H9 (cell line): ENCODE results near the gene RPUSD3. TPM values are rescaled to one million over a fixed set of nuclear protein-coding genes. Genes with fewer than 3 reads are reported as not detected.
"Not testable (repeated sequence)": the region's sequence is repeated elsewhere in the genome, so short reads cannot be mapped to it uniquely, and the experiment has no call there.

Experiments used
- DNase-seq: peaks from one replicate; pipeline ENCODE4 v3.0.0-alpha.2; 2017
- H2AFZ ChIP-seq: one replicate; pipeline ENCODE4 v1.6.1; 2013; ENCODE audit warnings: mild to moderate bottlenecking, low read length, control low read depth, moderate library complexity
- H2AK5ac ChIP-seq: 2 replicates; pipeline ENCODE4 v1.6.1; 2013; ENCODE audit warnings: low read length, control low read depth, mixed read lengths; ENCODE audit not compliant: insufficient read length
- H2BK120ac ChIP-seq: one replicate; pipeline ENCODE4 v1.6.1; 2013; ENCODE audit warnings: low read depth, mild to moderate bottlenecking, low read length, control low read depth, inconsistent platforms; ENCODE audit not compliant: poor library complexity, severe bottlenecking
- H2BK12ac ChIP-seq: 2 replicates; pipeline ENCODE4 v1.6.1; 2013; ENCODE audit warnings: low read length, control low read depth, mixed read lengths, low read depth; ENCODE audit not compliant: insufficient read length
- H2BK15ac ChIP-seq: 2 replicates; pipeline ENCODE4 v1.6.1; 2013; ENCODE audit warnings: low read depth, low read length, control low read depth
- H2BK20ac ChIP-seq: one replicate; pipeline ENCODE4 v1.6.1; 2013; ENCODE audit warnings: low read depth, mild to moderate bottlenecking, low read length, control low read depth, inconsistent platforms; ENCODE audit not compliant: poor library complexity, severe bottlenecking
- H2BK5ac ChIP-seq: 2 replicates; pipeline ENCODE4 v1.6.1; 2013; ENCODE audit warnings: low read length, control low read depth, mixed read lengths; ENCODE audit not compliant: insufficient read length
- H3K14ac ChIP-seq: 2 replicates; pipeline ENCODE4 v1.6.1; 2013; ENCODE audit warnings: low read length, control low read depth; ENCODE audit not compliant: insufficient read depth
- H3K18ac ChIP-seq: 2 replicates; pipeline ENCODE4 v1.6.1; 2013; ENCODE audit warnings: low read depth, mild to moderate bottlenecking, mixed read lengths, low read length, control low read depth; ENCODE audit not compliant: insufficient read length
- H3K23ac ChIP-seq: 2 replicates; pipeline ENCODE4 v1.6.1; 2013; ENCODE audit warnings: low read length, control low read depth, mixed read lengths, low read depth; ENCODE audit not compliant: insufficient read length
- H3K23me2 ChIP-seq: 2 replicates; pipeline ENCODE4 v1.6.1; 2013; ENCODE audit warnings: low read depth, mild to moderate bottlenecking, mixed read lengths, low read length, control low read depth; ENCODE audit not compliant: insufficient read length, poor library complexity, severe bottlenecking
- H3K27ac ChIP-seq: 2 replicates; pipeline ENCODE4 v1.5.1; 2013; ENCODE audit warnings: low read length, control low read depth, mixed read lengths, low read depth; ENCODE audit not compliant: insufficient read length
- H3K27me3 ChIP-seq: 2 replicates; pipeline ENCODE4 v1.6.1; 2013; ENCODE audit warnings: low read length, control low read depth, inconsistent platforms; ENCODE audit not compliant: insufficient read depth
- H3K4ac ChIP-seq: 2 replicates; pipeline ENCODE4 v1.6.1; 2013; ENCODE audit warnings: low read depth, mild to moderate bottlenecking, control low read depth, inconsistent platforms, low read length, moderate library complexity
- H3K4me1 ChIP-seq: 2 replicates; pipeline ENCODE4 v1.6.1; 2013; ENCODE audit warnings: low read length, control low read depth, inconsistent platforms; ENCODE audit not compliant: insufficient read depth
- H3K4me2 ChIP-seq: 2 replicates; pipeline ENCODE4 v1.6.1; 2013; ENCODE audit warnings: low read length, control low read depth, mixed read lengths; ENCODE audit not compliant: insufficient read length, insufficient read depth
- H3K56ac ChIP-seq: 2 replicates; pipeline ENCODE4 v1.6.1; 2013; ENCODE audit warnings: low read depth, mild to moderate bottlenecking, mixed read lengths, low read length, control low read depth; ENCODE audit not compliant: insufficient read length
- H3K79me1 ChIP-seq: 2 replicates; pipeline ENCODE4 v1.6.1; 2013; ENCODE audit warnings: low read depth, mild to moderate bottlenecking, moderate library complexity, low read length, control low read depth, inconsistent platforms; ENCODE audit not compliant: insufficient read depth, poor library complexity, severe bottlenecking
- H3K79me2 ChIP-seq: 2 replicates; pipeline ENCODE4 v1.6.1; 2013; ENCODE audit warnings: low read length, control low read depth, inconsistent platforms; ENCODE audit not compliant: insufficient read depth
- H3K9ac ChIP-seq: 2 replicates; pipeline ENCODE4 v1.6.1; 2013; ENCODE audit warnings: low read length, control low read depth, mixed read lengths; ENCODE audit not compliant: insufficient read length; ENCODE audit errors: extremely low read depth
- H3K9me3 ChIP-seq: one replicate; pipeline ENCODE4 v1.6.1; 2013; ENCODE audit warnings: low read depth, low read length, inconsistent platforms; ENCODE audit not compliant: control insufficient read depth
- H3T11ph ChIP-seq: one replicate; pipeline ENCODE4 v1.6.1; 2013; ENCODE audit warnings: mild to moderate bottlenecking, low read length, control low read depth, inconsistent platforms
- H4K20me1 ChIP-seq: one replicate; pipeline ENCODE4 v1.6.1; 2013; ENCODE audit not compliant: control insufficient read depth, insufficient read length, insufficient read depth
- H4K5ac ChIP-seq: 2 replicates; pipeline ENCODE4 v1.6.1; 2013; ENCODE audit warnings: low read depth, mild to moderate bottlenecking, mixed read lengths, low read length, control low read depth; ENCODE audit not compliant: insufficient read length
- H4K8ac ChIP-seq: replicated peaks from 2 replicates; pipeline ENCODE4 v1.6.1; 2013; ENCODE audit warnings: low read length, control low read depth, mixed read lengths, low read depth; ENCODE audit not compliant: insufficient read length
- H4K91ac ChIP-seq: 2 replicates; pipeline ENCODE4 v1.6.1; 2013; ENCODE audit warnings: low read depth, mild to moderate bottlenecking, moderate library complexity, mixed read lengths, low read length, control low read depth; ENCODE audit not compliant: insufficient read length
- H3K27ac Mint-ChIP-seq, 3 experiments: 2 replicates in 2 of 3; 3 replicates in 1 of 3; pipeline ENCODE4 v1.8.0; 2020 to 2021; ENCODE audit warnings: mixed read lengths in 3 of 3, mild to moderate bottlenecking in 1 of 3, moderate library complexity in 1 of 3
- H3K27me3 Mint-ChIP-seq: 2 replicates; pipeline ENCODE4 v1.8.0; 2021; ENCODE audit warnings: low read depth, mild to moderate bottlenecking, moderate library complexity, mixed read lengths
- H3K36me3 Mint-ChIP-seq, 3 experiments: 2 replicates in 2 of 3; 3 replicates in 1 of 3; pipeline ENCODE4 v1.8.0; 2020 to 2021; ENCODE audit warnings: low read depth in 3 of 3, mixed read lengths in 3 of 3; ENCODE audit not compliant: insufficient read depth in 1 of 3
- H3K4me1 Mint-ChIP-seq, 2 experiments: 2 replicates each; pipeline ENCODE4 v1.8.0; 2020; ENCODE audit warnings: mixed read lengths in 2 of 2
- H3K4me3 Mint-ChIP-seq, 2 experiments: 2 replicates in 1 of 2; 3 replicates in 1 of 2; pipeline ENCODE4 v1.8.0; 2020 to 2021; ENCODE audit warnings: mild to moderate bottlenecking in 2 of 2, mixed read lengths in 2 of 2, moderate library complexity in 1 of 2
- H3K9me3 Mint-ChIP-seq, 2 experiments: 2 replicates in 1 of 2; 3 replicates in 1 of 2; pipeline ENCODE4 v1.8.0; 2020; ENCODE audit warnings: mild to moderate bottlenecking in 2 of 2, mixed read lengths in 2 of 2, moderate library complexity in 1 of 2
- WGBS: extraction: QIAGEN DNeasy Blood & Tissue Kit; methylation state at CpG from one replicate; pipeline ENCODE4 v1.1.7; 2013; ENCODE audit warnings: missing lambda C conversion rate, low lambda C conversion rate, mixed read lengths; ENCODE audit not compliant: insufficient read length; ENCODE audit errors: extremely low coverage; 5-methylcytosine and 5-hydroxymethylcytosine counted together
- total RNA-seq: library from RNA; stranded (reverse); gene quantifications from 2 replicates; pipeline ENCODE4 v1.2.1, GENCODE V29; 2021
- TF ChIP-seq, protein P1 (sequence below): fragments of 200-600 bp; sonication (generic); conservative IDR thresholded peaks from 3 replicates; pipeline ENCODE4 v1.8.0; 2021; ENCODE audit warnings: antibody characterized with exemption, mild to moderate bottlenecking

RPUSD3 gene
- total RNA-seq, 1 experiment from 2014 or later, result 59.5 TPM

DNA sequence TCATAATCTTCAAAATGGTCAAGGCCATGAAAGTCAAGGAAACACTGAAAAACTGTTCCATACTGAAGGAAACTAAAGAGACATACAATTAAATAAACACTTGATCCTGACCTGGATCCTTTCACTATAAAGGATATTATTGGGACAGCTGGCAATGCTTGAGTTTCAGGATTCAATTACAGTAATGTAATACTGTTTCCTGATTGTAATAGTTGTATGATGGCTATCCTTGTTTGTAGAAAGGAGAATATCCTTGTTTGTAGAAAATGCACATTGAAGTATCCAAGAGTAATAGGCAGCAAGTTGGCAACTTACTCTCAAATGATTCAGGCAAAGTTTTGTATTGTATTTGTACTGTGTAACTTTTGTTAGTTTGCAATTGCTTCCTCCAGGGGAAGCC lies 31.6 kb upstream of the RPUSD3 start:
- Histone ChIP-seq H3K14ac (no peak overlapping the region), H3K4me2 (no peak overlapping the region), H3K23me2 (no peaks in the 10 kb centered on the region), H2BK120ac (no peak overlapping the region), H2BK12ac (no peak overlapping the region), H4K20me1 (no peaks in the 10 kb centered on the region), H2BK5ac (no peak overlapping the region), H3K79me2 (no peaks in the 10 kb centered on the region), H3K27me3 (no peaks in the 10 kb centered on the region), H4K91ac (no peak overlapping the region), H3K9me3 (no peaks in the 10 kb centered on the region), H2BK20ac (peak overlapping the region; percentile 26), H3K79me1 (no peaks in the 10 kb centered on the region), H3K9ac (no peak overlapping the region), H3K56ac (no peak overlapping the region), H3K27ac (no peak overlapping the region), H2AK5ac (no peak overlapping the region), H2AFZ (no peak overlapping the region), H2BK15ac (no peak overlapping the region), H4K8ac (no peak overlapping the region), H3T11ph (no peak overlapping the region), H4K5ac (no peak overlapping the region), H3K23ac (no peak overlapping the region), H3K18ac (no peak overlapping the region), H3K4ac (no peak overlapping the region), H3K4me1 (no peaks in the 10 kb centered on the region)
- no peaks in the 10 kb centered on the region for H3K36me3 Mint-ChIP-seq
- no peaks in the 10 kb centered on the region; the same call in none of the 2 replicates for H3K27me3 Mint-ChIP-seq
- no peak overlapping the region for H3K27ac Mint-ChIP-seq
- H3K4me3 Mint-ChIP-seq, result no peak overlapping the region
- no peak for DNase-seq
- peaks cover 3 to 5% of the 10 kb centered on the region in 2 experiments; a peak in 2 of 4 replicates for H3K4me1 Mint-ChIP-seq
- H3K9me3 Mint-ChIP-seq, result no peaks in the 10 kb centered on the region
- TF ChIP-seq, protein P1, sequence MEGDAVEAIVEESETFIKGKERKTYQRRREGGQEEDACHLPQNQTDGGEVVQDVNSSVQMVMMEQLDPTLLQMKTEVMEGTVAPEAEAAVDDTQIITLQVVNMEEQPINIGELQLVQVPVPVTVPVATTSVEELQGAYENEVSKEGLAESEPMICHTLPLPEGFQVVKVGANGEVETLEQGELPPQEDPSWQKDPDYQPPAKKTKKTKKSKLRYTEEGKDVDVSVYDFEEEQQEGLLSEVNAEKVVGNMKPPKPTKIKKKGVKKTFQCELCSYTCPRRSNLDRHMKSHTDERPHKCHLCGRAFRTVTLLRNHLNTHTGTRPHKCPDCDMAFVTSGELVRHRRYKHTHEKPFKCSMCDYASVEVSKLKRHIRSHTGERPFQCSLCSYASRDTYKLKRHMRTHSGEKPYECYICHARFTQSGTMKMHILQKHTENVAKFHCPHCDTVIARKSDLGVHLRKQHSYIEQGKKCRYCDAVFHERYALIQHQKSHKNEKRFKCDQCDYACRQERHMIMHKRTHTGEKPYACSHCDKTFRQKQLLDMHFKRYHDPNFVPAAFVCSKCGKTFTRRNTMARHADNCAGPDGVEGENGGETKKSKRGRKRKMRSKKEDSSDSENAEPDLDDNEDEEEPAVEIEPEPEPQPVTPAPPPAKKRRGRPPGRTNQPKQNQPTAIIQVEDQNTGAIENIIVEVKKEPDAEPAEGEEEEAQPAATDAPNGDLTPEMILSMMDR, result no peak

DNA sequence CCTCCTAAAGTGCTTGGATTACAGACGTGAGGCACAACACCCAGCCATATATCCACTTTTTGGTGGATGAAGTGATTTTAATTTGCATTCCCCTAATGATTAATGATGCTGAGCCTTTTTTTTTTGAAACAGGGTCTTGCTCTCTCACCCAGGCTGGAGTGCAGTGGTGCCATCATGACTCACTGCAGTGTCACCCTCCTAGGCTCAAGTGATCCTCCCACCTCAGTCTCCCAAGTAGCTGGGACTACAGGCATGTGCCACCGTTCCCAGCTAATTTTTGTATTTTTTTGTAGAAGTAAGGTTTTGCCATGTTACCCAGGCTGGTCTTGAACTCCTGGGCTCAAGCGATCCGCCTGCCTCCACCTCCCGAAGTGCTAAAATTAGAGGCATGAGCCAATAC lies 28.3 kb upstream of the RPUSD3 start:
- not testable (repeated sequence) for H3K18ac ChIP-seq, H2AFZ ChIP-seq, H3K27ac Mint-ChIP-seq, H3K36me3 Mint-ChIP-seq, DNase-seq, H2BK120ac ChIP-seq, H3K4me3 Mint-ChIP-seq, H3K4ac ChIP-seq, H3K9me3 Mint-ChIP-seq, H2BK12ac ChIP-seq, H4K8ac ChIP-seq, H3K23me2 ChIP-seq, H3T11ph ChIP-seq, H3K56ac ChIP-seq, H2BK15ac ChIP-seq, H3K4me1 ChIP-seq, H3K27me3 Mint-ChIP-seq, H4K5ac ChIP-seq, H3K14ac ChIP-seq, H3K9me3 ChIP-seq, H3K4me1 Mint-ChIP-seq, H2AK5ac ChIP-seq, H2BK20ac ChIP-seq, H4K91ac ChIP-seq, H4K20me1 ChIP-seq, H3K23ac ChIP-seq, H3K4me2 ChIP-seq, H3K27ac ChIP-seq, H2BK5ac ChIP-seq, H3K79me2 ChIP-seq, H3K27me3 ChIP-seq, H3K9ac ChIP-seq, H3K79me1 ChIP-seq
- no CpG with 5 or more reads among the region's 5 CpGs for WGBS
